HG03469 (cell line): Measurements from ENCODE around the gene STXBP6.

Experiments
- ATAC-seq: cut with Tn5 transposase; IDR thresholded peaks from one replicate; pipeline ENCODE4 v1.9.1; 2021; ENCODE audit warnings: mild to moderate bottlenecking, moderate library complexity, moderate number of reproducible peaks; ENCODE audit not compliant: unreplicated experiment

The STXBP6 gene

DNA sequence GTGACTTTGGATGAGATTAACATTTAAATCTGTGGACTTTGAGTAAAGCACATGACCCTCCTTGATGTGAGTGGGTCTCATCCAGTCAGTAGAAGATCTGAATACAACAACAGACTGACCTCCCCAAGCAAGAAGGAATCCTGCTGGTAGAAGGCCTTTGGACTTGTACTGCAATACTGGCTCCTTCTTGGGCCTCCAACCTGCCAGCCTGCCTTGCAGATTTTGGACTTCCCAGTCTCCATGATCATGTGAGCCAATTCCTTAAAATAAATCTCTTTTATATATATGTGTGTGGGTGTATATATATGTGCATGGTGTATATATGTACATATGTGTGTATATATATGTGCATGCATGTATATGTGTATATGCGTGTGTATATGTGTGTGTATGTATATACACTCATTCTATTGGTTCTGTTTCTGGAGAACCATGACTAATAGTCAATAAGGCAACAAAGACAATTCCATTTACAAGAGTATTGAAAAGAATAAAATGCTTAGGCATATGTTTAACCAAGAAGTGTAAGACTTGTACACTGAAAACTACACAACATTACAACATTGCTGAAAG, 183.8 kb downstream of the STXBP6 start:
- ATAC-seq = no peak

DNA sequence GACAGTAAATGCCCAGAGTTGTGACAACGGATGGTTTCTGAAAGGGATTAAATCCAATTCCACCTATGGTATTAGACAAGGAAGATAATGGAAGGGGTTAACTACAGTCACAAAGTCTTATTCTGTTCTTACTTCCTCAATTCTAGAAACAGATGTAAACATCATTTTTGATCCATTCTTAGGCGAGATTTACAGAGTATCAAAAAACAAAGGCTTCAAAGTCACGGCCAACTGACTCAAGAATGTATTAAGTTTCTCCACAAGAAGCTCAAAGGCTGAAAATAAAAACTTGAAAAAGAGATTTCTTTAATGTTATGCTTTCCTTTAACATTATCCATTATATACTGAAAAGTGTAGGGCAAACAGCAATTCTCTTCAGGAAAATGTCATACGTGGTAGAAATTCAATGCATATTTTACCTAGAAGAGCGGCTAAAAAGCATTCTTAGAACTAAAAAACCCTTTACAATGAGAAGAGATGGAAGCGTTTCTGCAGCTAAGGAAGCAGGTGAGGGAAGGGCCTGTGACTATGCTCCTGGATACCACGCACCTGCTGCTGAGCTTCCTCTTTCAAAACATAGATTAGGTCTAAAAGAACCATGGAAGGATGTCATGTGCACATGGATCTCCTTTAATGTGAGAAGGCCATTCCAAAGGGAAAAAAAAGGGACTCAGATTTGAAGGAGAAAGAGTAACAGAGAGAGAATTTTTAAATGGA, 185.8 kb downstream of the STXBP6 start:
- ATAC-seq = no peak

GRCh38 chr14:24861083-24861630, 188.8 kb downstream of the STXBP6 start:
- no peak for ATAC-seq

GRCh38 chr14:24859559-24859958, 190.4 kb downstream of the STXBP6 start:
- ATAC-seq = no peak

DNA sequence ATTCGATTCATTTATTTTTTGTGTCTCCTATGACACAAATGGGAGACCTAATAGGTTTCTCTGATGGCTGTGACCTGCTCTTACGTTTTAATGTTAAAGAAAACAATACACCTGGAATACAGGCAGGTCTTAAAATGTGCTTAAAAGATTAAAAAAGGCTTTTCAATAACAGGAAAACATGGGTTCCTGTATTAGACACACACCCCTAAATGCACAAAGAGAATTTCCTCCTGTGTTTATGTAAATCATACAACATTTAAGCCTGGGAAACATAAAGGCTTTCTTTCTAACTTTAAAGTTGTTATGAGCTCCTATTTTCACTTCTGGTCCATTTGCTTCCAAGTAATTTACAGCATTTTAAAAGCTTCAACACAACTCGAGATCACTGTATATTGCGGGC, 191.3 kb downstream of the STXBP6 start:
- ATAC-seq = no peak

DNA sequence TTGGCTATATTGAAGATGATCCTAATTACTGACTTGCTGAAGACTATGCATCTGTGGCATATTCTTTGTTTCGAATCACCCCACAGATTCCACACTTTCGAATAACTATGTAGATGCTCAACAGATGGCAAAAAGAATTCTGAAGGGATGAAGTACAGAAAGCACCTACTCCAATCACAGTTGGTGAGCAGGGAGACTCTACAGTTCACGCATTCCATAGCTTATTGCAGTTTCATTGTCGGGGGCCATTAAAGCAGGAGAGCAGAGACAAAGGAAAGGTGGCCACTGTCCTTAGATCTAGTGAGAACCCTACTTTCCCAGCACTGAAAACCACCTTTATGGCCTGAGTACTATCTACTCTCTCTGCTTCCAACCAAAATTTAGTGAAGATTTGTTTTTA, 191.9 kb downstream of the STXBP6 start:
- no peak for ATAC-seq

DNA sequence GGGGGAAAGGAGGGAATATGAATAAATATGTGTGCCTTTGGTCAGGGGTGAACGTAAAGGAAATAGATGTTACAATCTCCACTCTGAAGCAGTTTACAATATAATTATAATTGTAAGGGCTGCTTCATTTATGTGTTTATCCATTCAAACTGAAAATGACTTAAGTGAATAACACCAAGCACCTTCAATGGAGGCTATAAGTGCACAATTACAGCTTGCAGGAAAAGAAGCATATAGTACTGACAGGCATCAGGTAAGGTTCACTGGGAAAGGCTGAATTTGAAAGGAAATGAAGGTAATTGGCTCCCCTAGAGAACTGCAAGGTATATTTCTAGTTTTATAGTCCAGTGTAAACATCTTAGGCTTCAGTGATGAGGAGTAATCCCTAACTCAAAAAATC, 192.7 kb downstream of the STXBP6 start:
- ATAC-seq = no peak

DNA sequence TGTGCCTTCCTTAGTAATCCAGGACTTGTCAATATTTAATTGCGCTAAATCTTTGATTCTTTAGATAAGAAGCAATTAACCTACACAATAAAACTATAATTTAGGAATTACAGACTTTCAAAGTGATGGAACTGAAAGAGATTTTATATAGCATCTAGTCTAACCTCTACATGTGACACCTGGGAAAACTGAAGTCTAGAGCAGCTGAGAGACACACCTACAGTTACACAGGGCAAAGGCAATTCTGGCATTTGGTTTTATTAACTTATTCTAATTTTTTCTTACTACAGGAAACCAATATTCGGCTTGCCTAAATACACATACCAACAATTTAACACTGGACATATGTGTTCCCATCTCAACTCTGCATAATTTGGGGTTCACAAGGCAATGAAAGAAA, 196.5 kb downstream of the STXBP6 start:
- ATAC-seq = no peak

DNA sequence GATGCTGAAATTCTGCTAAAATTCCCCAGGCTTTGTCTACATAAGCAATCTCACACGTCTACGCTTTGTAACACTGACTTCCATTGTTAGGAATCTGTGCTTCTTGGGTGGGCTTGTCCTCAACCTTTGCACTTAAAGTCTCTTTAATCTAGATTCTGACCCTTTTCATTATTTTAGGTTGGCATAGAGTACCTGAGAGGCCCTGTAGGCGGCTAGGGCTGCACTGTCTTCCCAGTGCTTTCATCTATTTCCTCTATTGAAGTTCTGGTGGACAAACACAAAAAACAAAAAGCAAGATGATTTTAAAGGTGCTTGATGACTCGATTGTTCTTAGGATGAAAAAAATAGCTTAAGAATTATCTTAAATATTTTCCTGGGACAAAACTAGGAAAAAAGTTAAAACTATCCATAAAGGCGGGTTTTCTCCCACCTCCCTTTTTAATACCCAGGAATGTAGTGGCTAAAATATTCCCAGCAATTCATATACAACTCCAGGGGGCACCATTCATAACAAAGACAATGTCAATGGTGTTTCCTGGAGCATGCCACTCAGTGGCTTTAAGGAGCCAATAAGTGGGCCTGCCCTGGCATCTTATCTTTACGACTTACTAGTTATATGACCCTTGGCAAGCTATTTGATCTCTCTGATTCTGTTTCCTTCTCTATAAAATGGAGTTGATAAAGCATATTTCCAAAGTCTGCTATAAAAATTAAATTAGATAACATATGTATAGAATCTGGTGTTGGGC, 197.5 kb downstream of the STXBP6 start:
- ATAC-seq = no peak

DNA sequence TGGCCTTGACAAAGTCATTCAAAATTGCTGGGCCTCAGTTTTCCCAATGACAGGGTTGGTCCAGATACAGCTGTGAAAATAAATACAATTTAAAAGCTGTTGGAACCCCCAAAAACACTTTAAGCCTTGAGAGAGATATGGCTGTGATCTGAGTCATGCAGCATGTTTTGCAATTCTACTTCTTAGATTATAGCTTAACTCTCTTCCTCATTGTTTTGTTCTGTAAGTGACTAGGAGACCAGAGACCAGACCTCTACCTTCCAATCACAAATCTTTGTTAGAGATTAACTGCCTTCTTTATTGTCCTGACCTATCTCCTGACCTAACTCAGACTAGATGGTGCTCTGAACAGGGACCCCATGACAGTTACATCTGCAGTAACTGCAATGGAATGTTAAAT, 198.1 kb downstream of the STXBP6 start:
- ATAC-seq = no peak

GRCh38 chr14:24851406-24851805, 198.5 kb downstream of the STXBP6 start:
- no peak for ATAC-seq

DNA sequence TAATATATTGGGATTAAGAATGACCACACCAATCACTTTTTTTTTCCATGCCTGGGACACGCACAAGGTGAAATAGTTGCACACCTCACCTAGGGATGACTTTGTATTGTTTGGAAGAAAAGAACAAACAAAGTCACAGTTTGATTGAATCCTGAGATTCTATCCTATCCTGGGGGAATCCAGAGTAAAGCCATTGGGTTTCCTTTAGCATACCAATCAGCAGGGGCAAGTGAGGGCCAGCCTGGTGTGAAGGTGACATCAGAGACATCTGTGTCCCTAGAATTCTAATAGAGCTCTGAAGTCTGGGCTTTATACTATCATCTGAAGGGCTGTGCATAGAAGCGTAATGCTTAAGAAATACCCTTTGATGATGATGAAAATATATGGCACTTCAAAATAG, 199.9 kb downstream of the STXBP6 start:
- ATAC-seq = no peak

- ATAC-seq = no peak
These were observed 200.5 kb downstream of the STXBP6 start for GRCh38 chr14:24849471-24849870.

DNA sequence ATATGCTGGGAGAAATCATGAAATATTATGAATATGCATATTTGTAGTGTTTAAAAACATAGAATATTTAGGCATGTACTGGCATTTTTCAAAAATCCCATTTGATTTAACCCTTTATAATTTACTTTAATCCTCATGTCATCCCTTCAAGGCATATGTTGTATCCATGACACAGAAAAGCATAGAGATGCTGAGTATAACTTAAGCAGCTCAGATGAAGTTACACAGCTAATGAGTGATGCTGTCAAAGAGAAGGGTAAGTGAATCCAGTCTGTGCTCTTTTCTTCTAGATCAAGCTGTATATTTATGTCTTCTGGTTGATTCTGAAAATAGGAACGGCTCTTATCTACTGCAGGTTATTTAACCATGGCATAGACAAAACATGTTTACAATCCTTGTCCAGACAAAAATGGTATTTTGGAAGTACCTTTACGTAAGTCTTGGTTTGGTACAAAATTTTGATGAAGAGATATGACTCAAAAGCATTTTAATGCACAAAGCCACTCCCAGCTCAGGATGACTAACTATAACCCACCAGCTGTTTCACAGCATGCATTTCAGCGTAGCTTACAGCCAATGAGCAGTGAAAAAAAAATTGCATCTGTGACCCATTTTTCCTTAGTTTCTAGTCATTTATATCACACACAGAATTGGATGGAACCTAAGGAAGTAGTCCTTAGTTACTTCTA, 201.7 kb downstream of the STXBP6 start:
- no peak for ATAC-seq

- no peak for ATAC-seq
These were observed 202.3 kb downstream of the STXBP6 start for GRCh38 chr14:24847568-24848095.

- ATAC-seq = no peak
These were observed 203.7 kb downstream of the STXBP6 start for GRCh38 chr14:24846261-24846660.

DNA sequence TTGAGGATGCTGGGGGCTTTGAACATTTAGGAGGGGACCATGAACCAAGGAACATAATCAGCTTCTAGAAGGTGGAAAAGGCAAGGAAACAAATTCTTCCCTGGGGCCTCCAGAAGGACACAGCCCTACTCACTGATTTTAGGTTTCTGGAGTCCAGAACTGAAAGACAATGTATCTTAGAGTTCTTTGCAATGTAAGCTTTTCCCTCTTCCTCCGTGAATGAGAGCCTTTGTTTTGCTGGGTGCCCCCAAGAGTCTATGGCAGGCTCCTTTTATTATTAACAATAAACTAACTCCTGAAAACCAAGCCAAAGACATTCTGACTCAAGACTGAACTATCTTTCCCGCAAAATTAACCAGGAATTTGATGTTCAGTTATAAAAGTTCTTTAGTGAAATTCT, 204.1 kb downstream of the STXBP6 start:
- ATAC-seq = no peak

- no peak for ATAC-seq
These were observed 205.9 kb downstream of the STXBP6 start for GRCh38 chr14:24844011-24844410.

DNA sequence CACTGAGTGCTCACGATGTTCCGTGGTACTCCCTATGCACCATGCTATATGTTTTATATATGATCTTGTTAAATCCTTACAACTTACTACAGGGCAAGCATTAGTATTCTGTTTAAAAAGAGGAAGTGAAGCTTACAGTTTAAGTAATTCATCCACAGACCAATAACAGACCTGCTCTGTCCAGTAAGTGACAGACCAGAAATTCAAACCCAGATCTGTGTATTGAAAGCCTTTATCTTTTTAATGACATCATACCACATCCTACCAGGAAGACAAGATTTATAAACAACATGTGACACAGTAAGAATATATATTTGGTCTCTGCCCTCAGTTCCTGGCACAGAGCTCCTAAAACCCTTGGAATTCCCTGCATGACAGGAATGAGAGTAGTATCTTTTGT, 206.5 kb downstream of the STXBP6 start:
- peak; percentile 90 for ATAC-seq

- ATAC-seq = no peak
These were observed 209.6 kb downstream of the STXBP6 start for GRCh38 chr14:24840204-24840893.
